GM20000 (cell line): Measurements from ENCODE around the gene GCNT2.
"Not testable (repeated sequence)": the region's sequence is repeated elsewhere in the genome, so short reads cannot be mapped to it uniquely, and the experiment has no call there.

Source experiments
- DNase-seq: peaks from one replicate; pipeline ENCODE4 v3.0.0; 2012; ENCODE audit warnings: low spot score
- TF ChIP-seq, protein P1 (sequence below): IDR thresholded peaks from 2 replicates; pipeline ENCODE4 v1.5.1; 2012; ENCODE audit warnings: mild to moderate bottlenecking, control low read depth; ENCODE audit errors: extremely low read depth, missing control alignments

The GCNT2 gene

DNA sequence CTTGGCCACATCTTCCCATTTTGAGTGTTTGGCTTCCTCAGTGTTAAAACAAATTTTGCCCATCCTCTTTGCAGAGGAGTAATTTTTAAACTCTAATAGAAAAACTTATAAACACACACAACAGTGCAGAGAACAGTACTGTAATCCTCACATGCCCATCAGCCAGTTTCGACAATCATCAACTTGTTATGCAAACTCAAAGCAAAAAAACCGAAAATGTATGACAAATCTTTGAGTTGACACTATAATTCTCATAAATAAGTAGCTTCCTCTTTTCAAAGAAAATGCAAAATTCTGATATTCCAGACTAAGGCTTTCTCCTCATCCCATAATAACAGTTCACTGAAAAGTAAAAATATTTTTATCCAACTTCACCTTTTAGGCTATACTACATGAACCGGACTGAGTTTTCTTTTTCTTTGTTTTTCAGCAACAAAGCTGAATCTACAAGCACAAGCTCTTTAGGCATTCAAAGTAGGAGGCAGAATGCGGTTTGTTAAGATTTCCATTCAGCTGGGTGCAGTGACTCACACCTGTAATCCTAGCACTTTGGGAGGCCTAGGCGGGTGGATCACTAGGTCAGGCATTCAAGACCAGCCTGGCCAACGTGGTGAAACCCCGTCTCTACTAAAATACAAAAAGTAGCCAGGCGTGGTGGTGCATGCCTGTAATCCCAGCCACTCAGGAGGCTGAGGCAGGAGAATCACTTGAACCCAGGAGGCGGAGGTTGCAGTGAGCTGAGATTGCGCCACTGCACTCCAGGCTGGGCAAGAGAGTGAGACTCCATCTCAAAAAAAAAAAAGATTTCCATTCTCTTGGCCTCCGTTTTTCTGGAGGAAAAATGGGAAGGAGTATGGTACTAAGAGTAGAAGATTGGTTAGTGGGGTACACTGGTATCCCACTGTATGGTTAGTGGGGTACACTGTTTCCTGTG, 74.8 kb downstream of the GCNT2 start:
- TF ChIP-seq, protein P1, sequence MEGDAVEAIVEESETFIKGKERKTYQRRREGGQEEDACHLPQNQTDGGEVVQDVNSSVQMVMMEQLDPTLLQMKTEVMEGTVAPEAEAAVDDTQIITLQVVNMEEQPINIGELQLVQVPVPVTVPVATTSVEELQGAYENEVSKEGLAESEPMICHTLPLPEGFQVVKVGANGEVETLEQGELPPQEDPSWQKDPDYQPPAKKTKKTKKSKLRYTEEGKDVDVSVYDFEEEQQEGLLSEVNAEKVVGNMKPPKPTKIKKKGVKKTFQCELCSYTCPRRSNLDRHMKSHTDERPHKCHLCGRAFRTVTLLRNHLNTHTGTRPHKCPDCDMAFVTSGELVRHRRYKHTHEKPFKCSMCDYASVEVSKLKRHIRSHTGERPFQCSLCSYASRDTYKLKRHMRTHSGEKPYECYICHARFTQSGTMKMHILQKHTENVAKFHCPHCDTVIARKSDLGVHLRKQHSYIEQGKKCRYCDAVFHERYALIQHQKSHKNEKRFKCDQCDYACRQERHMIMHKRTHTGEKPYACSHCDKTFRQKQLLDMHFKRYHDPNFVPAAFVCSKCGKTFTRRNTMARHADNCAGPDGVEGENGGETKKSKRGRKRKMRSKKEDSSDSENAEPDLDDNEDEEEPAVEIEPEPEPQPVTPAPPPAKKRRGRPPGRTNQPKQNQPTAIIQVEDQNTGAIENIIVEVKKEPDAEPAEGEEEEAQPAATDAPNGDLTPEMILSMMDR: no peak
- DNase-seq: no peak

DNA sequence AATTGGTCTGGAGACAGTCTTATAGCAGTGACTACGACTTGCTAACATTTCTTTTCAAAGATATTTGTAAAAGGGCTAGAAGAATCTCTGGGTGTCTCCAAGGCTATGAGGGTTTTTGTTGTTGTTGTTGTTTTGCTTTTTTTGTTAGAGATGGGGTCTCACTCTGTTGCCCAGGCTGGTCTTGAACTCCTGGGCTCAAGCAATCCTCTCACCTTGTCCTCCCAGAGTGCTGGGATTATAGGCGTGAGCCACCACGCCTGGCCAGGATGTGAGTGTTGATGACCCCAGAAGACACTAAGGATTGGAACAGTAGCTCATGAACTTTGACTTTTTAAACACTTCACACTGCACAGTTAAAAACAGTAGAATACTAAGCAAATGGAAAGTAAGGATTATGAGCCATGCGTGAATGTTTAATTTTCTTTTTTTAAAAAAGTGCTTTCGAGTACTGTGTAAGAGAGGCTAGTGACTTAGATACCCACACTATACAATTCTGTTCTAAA, 76.4 kb downstream of the GCNT2 start:
- TF ChIP-seq, protein P1: no peak
- DNase-seq: no peak

DNA sequence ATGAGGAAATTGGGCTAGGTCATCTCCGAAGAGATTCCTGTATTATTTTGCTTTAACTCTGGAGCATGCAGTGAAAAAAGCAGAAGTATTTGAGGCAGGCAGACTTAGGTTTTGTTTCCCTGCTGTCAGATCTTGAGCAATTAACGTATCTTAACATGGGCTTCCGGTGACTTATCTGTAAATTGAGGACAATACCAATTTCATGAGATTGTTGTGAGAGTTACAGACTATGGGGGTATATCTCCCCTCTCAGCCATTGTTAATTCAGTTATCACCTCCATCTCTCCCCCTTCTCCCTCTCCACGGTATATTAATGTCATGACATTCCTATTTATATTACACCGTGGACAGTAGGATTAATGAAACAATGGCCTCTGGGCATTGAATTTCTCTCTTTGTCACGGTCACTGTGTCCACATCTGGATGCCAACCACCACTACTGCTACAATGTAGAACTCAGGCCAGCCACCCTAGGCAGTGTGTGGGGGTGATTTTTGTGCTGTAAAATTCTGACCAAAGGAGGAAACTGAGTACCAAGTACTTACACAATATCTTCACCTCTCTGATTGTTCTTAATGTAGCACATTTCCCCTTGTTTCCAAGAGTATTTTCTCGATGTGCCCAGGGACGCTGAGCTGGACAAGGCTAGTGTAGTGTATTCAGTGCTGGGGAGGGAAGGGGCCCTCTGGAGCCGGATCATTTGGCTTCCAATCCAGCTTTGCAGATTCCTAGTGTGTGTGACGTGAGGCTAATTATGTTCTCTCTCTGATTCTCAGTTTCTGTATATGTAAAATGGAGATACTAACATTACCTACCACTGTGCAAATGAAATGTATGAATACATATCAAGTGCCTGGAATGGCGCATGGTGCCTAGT, 77.2 kb downstream of the GCNT2 start:
- TF ChIP-seq, protein P1: no peak
- DNase-seq: no peak

DNA sequence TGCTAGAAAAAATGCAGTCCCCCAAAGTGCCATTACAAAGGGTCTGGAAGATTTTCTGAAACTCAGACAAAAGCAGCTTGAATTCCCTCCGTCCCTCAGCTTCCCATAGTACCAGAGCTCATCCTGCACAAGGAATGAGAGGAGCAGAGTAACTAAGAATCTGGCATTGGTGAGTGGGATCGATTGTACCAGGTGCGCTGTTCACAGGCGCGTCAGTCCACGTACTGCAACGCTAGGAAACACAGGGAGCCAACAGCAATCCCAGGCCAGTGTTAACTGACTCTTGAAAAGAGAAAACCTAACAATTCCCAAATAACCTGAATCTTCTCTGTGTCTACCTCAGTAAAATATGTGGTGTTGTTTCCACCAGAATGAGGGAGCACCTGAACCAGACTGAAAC, 77.9 kb downstream of the GCNT2 start:
- DNase-seq: no peak
- TF ChIP-seq, protein P1: no peak

DNA sequence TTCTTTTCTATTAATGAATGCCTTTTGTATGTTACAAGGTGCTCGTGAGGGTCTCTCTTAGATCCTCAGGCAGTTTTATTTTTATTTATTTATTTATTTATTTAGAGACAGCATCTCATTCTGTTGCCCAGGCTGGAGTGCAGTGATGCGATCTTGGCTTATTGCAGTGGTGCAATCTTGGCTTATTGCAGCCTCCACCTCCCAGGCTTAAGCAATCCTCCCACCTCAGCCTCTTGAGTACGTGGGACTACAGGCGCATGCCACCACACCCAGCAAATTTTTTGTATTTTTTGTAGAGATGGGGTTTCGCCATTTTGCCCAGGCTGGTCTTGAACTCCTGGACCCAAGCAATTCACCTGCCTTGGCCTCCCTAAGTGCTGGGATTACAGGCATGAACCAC, 79.5 kb downstream of the GCNT2 start:
- not testable (repeated sequence) for DNase-seq

DNA sequence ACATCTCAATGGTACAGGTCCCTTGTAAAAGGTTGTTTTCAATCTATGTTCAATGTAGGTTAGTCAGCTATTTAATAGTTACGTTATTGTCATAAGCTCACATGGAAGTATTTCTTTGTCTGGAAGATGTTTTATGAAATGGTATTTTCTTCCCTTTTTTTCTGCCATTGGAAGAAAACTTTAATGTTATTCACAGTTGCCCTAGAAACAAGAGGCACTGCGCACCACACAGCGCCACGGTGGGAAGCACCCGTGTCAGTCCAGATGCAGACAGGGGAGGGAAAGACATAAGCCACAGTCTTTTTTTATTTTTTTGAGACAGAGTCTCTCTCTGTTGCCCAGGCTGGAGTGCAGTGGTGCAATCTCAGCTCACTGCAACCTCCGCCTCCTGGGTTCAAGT, 82.1 kb downstream of the GCNT2 start:
- TF ChIP-seq, protein P1: no peak
- DNase-seq: no peak

DNA sequence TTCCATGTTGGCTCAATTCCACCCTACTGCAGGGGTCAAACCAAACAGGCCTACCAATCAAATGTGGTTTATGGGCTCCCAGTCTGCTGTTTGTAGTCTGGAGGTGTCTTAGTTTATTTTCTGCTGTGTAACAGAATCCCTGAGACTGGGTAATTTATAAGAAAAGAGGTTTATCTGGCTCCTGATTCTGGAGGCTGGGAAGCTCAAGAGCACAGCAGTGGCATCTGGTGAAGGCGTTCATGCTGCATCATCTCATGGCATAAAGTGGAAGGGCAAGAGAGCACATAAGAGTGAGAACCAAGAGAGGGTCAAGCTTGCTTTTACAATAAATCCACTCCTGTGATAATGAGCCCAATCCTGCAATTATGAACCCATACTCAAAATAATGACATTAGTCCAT, 87.9 kb downstream of the GCNT2 start:
- TF ChIP-seq, protein P1: no peak

More for the DNA sequence above, 87.9 kb downstream of the GCNT2 start:
- no peak for DNase-seq
